HG03558 (cell line): ENCODE measurements around the gene ADAMTS2.

Experiments
- ATAC-seq: cut with Tn5 transposase; IDR thresholded peaks from one replicate; pipeline ENCODE4 v1.9.1; 2021; ENCODE audit warnings: moderate number of reproducible peaks; ENCODE audit not compliant: unreplicated experiment; ENCODE audit errors: extremely low read depth

The ADAMTS2 gene

DNA sequence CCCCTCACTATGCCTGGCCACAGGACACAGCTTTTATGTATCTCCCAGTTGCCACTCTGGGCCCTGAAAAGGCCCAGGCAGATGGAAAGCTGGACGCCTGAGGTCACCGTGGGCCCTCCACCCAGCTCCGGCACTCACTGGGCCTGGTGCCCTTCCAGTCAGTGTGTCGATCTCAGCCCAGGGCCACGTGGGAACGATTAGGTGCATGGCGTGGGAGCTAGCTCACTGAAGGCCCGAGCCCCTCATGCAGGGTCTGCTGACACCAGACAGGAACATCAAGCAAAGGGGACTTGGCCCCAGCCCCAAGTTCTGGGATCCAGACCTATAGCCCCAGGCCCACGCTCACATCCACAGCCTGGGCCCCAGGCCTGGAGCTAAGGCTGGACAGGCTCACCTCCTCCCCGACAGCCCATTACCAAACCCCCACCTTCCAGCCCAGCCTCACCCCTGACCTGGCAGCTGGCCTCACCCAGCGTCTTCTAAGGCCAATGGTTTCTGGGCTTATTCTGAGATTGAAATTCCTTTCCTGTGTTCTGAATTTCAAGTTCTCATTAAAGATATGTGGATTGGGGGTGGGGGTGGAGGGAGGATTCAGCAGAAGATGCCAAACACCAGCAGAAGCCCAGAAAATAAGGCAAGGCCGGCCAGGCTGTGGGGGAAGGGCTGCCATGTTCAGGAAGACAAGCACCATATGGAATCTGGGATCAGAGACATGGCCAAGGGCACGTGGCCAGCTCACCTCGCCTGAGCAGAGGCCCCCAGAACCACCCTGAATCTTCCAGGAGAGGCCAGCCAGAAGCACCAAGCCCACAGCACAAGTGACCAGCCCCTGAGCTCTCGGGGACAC lies 74.5 kb downstream of the ADAMTS2 start:
- ATAC-seq, result no peak

- no peak for ATAC-seq
Measured at GRCh38 chr5:179269781-179270543, 75.3 kb downstream of the ADAMTS2 start.

- no peak for ATAC-seq
Measured at GRCh38 chr5:179268966-179269693, 76.1 kb downstream of the ADAMTS2 start.

DNA sequence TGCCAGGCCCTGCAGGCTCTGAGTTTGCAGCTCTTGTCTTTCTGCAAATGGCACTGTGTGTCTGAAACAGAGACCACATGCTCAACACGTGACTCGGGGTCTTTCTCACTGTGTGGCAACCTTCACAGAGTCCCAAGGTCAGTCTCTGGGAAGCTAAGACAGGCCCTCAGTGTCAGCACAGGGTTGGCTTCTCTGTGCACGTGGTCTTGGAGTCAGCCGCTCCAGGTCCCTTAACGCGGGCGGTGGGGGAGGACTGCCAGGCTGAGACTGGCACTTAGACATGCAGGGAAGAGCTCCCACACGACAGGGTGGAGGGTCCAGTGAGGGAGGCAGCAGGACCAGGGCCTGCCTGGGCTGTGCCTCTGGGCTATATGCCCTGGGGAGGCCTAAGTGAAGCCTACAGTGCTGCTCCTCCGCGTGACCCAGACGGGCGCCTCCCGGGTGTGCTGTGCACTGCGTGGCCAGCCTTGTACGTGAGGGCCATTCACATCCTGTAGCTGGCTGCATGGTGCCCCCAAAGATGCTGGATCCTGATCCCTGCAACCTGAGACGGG lies 76.8 kb downstream of the ADAMTS2 start:
- ATAC-seq, result no peak

- ATAC-seq, result no peak
Measured at GRCh38 chr5:179267671-179268083, 77.6 kb downstream of the ADAMTS2 start.

DNA sequence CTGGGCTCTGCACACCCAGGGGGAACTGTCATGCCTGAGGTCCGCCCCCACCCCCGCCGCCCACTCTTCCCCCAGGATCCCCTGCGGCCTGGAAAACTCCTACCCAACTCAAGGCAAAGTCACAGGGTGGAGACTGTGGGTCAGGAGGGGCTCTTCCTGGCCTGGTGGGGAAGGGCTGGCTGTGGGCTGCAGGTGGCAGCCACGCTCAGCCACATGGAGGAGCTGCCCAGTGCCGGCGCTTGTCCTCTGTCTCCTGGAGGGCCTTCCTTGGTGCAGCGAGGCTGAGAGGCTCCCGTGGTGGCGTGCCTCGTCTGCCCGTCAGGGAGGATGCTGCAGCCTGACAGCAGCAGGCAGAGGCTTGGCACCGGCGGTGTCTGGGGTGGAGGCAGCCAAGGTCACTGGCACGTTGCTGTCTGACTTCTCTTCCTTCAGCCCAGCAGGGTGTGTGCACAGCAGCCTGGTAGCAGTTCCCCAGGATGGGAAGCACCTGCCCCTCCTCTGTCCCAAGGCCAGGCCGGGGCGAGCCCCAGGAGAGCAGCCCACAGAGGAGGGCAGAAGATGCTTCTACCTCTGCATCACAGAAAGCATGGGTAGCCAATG lies 78.1 kb downstream of the ADAMTS2 start:
- ATAC-seq, result no peak

GRCh38 chr5:179266291-179267070 lies 78.8 kb downstream of the ADAMTS2 start:
- ATAC-seq, result no peak

GRCh38 chr5:179265514-179266290 lies 79.6 kb downstream of the ADAMTS2 start:
- no peak for ATAC-seq

DNA sequence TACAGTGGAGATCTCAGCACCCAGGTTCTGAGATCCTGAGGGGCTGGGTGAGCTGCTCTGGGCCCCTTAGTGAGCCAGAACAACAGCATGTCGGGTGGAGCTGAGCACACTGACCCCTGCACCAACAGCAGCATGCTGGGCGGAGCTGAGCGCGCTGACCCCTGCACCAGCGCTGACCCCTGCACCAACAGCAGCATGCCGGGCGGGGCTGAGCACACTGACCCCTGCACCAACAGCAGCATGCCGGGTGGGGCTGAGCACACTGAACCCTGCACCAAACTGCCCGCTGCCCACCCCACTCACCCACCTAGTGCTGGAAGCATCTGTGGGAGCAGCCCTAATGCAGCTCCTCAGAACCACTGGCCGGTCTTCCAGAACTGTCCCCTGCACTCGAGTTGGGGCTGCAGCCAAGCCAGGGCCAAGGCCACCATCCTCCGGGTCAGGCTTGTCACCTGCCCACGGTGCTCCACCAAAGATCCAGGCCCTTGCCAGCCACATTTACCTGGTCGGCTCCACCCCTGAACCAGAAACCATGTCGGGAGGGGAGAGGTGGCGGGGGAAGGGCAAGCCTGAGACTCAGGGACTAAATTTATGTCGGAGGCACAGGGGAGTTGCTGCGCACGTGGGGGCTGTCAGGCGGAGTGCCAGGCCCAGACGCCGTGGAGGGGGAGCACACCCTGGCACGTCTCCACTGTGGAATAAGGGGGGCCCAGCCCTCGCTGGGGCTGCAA lies 80.3 kb downstream of the ADAMTS2 start:
- no peak for ATAC-seq

DNA sequence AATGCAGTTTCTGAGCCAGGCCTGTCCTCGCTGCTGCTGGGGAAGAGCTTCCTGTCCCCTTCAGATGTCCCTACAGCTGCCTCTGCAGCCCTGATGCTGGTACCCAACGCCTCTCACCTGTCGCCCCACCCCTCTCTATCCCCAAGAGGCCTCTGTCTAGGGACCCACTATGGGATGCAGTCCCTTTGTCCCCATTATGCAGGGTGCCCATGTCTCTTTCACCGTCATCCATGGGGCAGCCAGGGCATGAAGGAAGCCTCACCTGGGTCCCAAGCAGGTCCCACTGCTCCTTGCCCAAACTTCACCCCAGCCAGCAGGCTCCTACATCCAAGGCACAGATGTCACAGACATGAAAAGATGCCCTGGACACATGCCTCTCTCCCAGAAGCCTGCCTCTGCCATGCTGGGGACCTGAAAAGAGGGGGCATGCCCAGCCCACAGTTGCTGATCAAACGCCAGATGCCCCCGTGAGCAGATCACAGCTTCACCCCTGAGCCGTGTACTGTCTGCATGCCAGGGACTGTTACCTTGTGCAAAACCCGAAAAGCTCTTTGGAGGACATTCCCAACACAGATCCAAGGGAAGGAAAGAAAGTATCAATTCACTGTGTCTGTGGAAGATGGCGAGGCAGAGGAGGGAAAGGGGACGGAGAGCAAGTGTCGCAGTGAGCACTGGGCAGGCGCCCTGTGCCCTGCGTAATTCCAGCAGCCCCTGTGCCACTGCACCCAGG lies 81.0 kb downstream of the ADAMTS2 start:
- no peak for ATAC-seq

- no peak for ATAC-seq
Measured at GRCh38 chr5:179263391-179264052, 81.7 kb downstream of the ADAMTS2 start.

GRCh38 chr5:179262126-179262920 lies 82.9 kb downstream of the ADAMTS2 start:
- no peak for ATAC-seq

- ATAC-seq, result no peak
Measured at GRCh38 chr5:179261301-179262125, 83.7 kb downstream of the ADAMTS2 start.

DNA sequence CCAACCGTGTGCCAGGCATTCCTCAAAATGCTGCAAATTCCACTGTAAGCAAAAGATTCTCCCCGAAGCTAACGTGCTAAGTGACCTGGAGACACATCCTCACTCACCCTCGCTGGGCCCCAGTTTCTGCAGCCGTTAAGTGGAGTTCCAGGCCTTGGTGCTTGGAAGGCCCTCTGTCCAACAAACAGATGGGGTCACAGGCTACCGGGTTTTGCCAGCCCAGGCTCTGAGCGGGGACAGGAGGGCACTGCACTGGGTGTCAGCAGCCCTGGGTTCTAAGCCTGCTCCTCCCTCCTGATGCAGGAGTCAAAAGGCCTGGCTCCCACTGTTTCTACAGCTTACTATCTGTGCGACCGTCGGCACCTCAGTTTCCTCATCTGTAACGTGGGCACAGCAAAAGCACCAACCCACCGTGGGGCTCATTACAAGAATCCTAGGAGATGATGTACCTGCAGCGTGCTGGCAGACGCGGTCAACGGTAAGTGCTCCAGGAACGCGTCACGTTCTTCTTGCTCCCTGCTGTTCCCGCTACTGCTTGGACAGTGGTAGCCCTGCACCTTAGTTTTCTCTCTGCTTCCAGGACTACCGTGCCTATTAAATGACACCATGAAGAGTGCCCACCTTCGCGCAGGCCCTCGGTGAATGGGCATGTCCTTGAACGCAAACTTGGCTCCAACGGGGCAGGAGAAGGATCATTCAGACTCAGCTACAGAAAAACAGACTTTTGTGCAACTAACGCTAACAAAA lies 84.8 kb downstream of the ADAMTS2 start:
- ATAC-seq, result no peak
